HEK293 (cell line): ENCODE results near the gene CHCHD10.

Experiments used
- CTCF ChIA-PET: fragments of 350-600 bp; formaldehyde crosslinking; extraction: SDS; loops from one replicate; lab custom pipeline; 2021; ENCODE audit warnings: antibody characterized with exemption; lab: Yijun Ruan, JAX
- POLR2A ChIA-PET: fragments of 300-600 bp; formaldehyde crosslinking; extraction: SDS; loops from one replicate; lab custom pipeline; 2020; ENCODE audit warnings: antibody characterized with exemption, inconsistent platforms; lab: Yijun Ruan, JAX
- H3K27ac ChIP-seq: fragments of 200-500 bp; sonication (Bioruptor generic); 2 replicates; pipeline ENCODE4 v1.5.1; 2014; ENCODE audit warnings: low read depth, low read length, control low read depth, inconsistent platforms; ENCODE audit errors: extremely low read depth
- H3K36me3 ChIP-seq, 2 experiments: fragments of 200-500 bp in 1 of 2; sonication (Bioruptor generic) in 1 of 2; 1 replicate in 1 of 2; 2 replicates in 1 of 2; pipeline ENCODE4 v1.5.1; 2014 to 2017; ENCODE audit warnings: inconsistent platforms in 2 of 2, low read length in 2 of 2; ENCODE audit not compliant: control insufficient read depth in 2 of 2, insufficient read depth in 1 of 2
- H3K4me1 ChIP-seq: fragments of 200-500 bp; sonication (Bioruptor generic); 2 replicates; pipeline ENCODE4 v1.5.1; 2014; ENCODE audit warnings: mild to moderate bottlenecking, low read length, inconsistent platforms; ENCODE audit not compliant: control insufficient read depth, insufficient read depth
- H3K4me3 ChIP-seq: 2 replicates; pipeline ENCODE4 v1.5.1; 2011; ENCODE audit warnings: low read depth, mild to moderate bottlenecking, control low read depth, low read length, moderate library complexity
- H3K9me3 ChIP-seq: fragments of 200-500 bp; sonication (Bioruptor generic); 2 replicates; pipeline ENCODE4 v1.5.1; 2014; ENCODE audit warnings: low read depth, low read length, inconsistent platforms; ENCODE audit not compliant: control insufficient read depth, insufficient read depth
- FEZF1 ChIP-seq: fragments of 450-650 bp; formaldehyde crosslinking; IDR thresholded peaks from 2 replicates; pipeline ENCODE4 v1.5.1; 2016; ENCODE audit warnings: missing biosample characterization, missing genetic modification characterization
- OSR2 ChIP-seq: fragments of 450-650 bp; formaldehyde crosslinking; IDR thresholded peaks from 2 replicates; pipeline ENCODE4 v1.5.1; 2016; ENCODE audit warnings: missing biosample characterization, missing genetic modification characterization
- ZNF140 ChIP-seq: fragments of 450-650 bp; formaldehyde crosslinking; IDR thresholded peaks from 2 replicates; pipeline ENCODE4 v1.5.1; 2016; ENCODE audit warnings: missing biosample characterization, missing genetic modification characterization
- ZNF16 ChIP-seq: fragments of 450-650 bp; formaldehyde crosslinking; IDR thresholded peaks from 2 replicates; pipeline ENCODE4 v1.5.1; 2016; ENCODE audit warnings: low read depth, missing biosample characterization, missing genetic modification characterization
- ZNF184 ChIP-seq: fragments of 450-650 bp; IDR thresholded peaks from 2 replicates; pipeline ENCODE4 v1.5.1; 2018; ENCODE audit warnings: missing biosample characterization, mild to moderate bottlenecking, missing genetic modification characterization
- ZNF23 ChIP-seq: fragments of 450-650 bp; formaldehyde crosslinking; IDR thresholded peaks from 2 replicates; pipeline ENCODE4 v1.5.1; 2016; ENCODE audit warnings: missing biosample characterization, missing genetic modification characterization, borderline replicate concordance
- ZNF302 ChIP-seq: fragments of 450-650 bp; formaldehyde crosslinking; IDR thresholded peaks from 2 replicates; pipeline ENCODE4 v1.5.1; 2016; ENCODE audit warnings: missing biosample characterization, missing genetic modification characterization, low read depth
- ZNF324 ChIP-seq: fragments of 450-650 bp; formaldehyde crosslinking; IDR thresholded peaks from 2 replicates; pipeline ENCODE4 v1.5.1; 2016; ENCODE audit warnings: missing biosample characterization, missing genetic modification characterization
- ZNF350 ChIP-seq: fragments of 450-650 bp; formaldehyde crosslinking; IDR thresholded peaks from 2 replicates; pipeline ENCODE4 v1.5.0; 2017; ENCODE audit warnings: missing biosample characterization, mild to moderate bottlenecking, missing genetic modification characterization
- ZNF571 ChIP-seq: fragments of 450-650 bp; formaldehyde crosslinking; IDR thresholded peaks from 2 replicates; pipeline ENCODE4 v1.5.0; 2017; ENCODE audit warnings: missing biosample characterization, missing genetic modification characterization
- ZNF623 ChIP-seq: fragments of 450-650 bp; formaldehyde crosslinking; IDR thresholded peaks from 2 replicates; pipeline ENCODE4 v1.5.1; 2016; ENCODE audit warnings: missing biosample characterization, missing genetic modification characterization
- ZNF707 ChIP-seq: fragments of 450-650 bp; formaldehyde crosslinking; IDR thresholded peaks from 2 replicates; pipeline ENCODE4 v1.5.1; 2016; ENCODE audit warnings: missing biosample characterization, missing genetic modification characterization
- ZNF768 ChIP-seq: fragments of 450-650 bp; formaldehyde crosslinking; IDR thresholded peaks from 2 replicates; pipeline ENCODE4 v1.5.1; 2018; ENCODE audit warnings: missing biosample characterization, mild to moderate bottlenecking, missing genetic modification characterization
- TF ChIP-seq, protein P1 (sequence below): fragments of 450-650 bp; formaldehyde crosslinking; IDR thresholded peaks from 2 replicates; pipeline ENCODE4 v1.5.1; 2016; ENCODE audit warnings: missing biosample characterization, missing genetic modification characterization, borderline replicate concordance
- TF ChIP-seq, protein P2 (sequence below): sonication (generic); formaldehyde crosslinking; IDR thresholded peaks from 2 replicates; pipeline ENCODE4 v1.8.1; 2022; ENCODE audit warnings: mild to moderate bottlenecking, moderate library complexity, missing genetic modification reagents
- TF ChIP-seq, protein P3 (sequence below): fragments of 450-650 bp; formaldehyde crosslinking; IDR thresholded peaks from 2 replicates; pipeline ENCODE4 v1.5.1; 2016; ENCODE audit warnings: missing biosample characterization, missing genetic modification characterization
- TF ChIP-seq, protein P4 (sequence below): fragments of 450-650 bp; formaldehyde crosslinking; IDR thresholded peaks from 2 replicates; pipeline ENCODE4 v1.5.1; 2016; ENCODE audit warnings: missing biosample characterization, missing genetic modification characterization
- TF ChIP-seq, protein P5 (sequence below): fragments of 450-650 bp; formaldehyde crosslinking; IDR thresholded peaks from 2 replicates; pipeline ENCODE4 v1.5.1; 2016; ENCODE audit warnings: missing biosample characterization, missing genetic modification characterization, borderline replicate concordance

The CHCHD10 gene

DNA sequence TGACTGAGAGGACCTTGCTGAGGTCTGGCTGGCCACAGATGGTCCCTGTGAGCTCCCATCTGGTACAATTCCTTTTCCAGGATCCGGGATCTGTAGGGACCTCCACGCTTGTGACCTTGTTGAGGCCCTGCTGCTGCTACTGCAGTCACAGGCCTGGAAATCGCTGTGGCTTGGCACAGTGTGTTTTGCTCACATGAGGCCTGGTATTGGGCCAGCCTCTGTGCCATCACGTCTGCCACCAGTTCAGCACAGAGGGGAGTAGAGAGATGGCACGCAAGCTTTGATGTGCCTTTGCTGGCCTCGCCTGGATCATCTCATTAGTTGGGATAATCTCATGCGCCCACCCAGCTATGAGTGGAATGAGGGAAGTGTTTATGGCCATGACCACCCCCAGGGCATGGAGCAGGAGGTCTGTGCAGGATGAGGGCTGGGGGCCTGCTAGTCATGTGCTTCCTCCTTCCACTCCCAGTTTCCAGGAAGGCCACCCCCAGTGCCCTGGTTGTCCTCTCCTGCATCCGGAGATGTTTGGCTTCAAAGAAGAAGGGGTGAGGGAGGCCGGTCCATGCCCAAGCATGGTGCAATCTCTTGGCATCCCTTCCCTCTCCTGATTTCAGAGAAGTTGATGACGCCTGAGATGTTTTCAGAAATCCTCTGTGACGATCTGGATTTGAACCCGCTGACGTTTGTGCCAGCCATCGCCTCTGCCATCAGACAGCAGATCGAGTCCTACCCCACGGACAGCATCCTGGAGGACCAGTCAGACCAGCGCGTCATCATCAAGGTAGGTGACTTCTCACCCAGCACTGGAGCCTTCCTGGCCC lies 48.6 kb upstream of the CHCHD10 start (continued):
- TF ChIP-seq, protein P1, sequence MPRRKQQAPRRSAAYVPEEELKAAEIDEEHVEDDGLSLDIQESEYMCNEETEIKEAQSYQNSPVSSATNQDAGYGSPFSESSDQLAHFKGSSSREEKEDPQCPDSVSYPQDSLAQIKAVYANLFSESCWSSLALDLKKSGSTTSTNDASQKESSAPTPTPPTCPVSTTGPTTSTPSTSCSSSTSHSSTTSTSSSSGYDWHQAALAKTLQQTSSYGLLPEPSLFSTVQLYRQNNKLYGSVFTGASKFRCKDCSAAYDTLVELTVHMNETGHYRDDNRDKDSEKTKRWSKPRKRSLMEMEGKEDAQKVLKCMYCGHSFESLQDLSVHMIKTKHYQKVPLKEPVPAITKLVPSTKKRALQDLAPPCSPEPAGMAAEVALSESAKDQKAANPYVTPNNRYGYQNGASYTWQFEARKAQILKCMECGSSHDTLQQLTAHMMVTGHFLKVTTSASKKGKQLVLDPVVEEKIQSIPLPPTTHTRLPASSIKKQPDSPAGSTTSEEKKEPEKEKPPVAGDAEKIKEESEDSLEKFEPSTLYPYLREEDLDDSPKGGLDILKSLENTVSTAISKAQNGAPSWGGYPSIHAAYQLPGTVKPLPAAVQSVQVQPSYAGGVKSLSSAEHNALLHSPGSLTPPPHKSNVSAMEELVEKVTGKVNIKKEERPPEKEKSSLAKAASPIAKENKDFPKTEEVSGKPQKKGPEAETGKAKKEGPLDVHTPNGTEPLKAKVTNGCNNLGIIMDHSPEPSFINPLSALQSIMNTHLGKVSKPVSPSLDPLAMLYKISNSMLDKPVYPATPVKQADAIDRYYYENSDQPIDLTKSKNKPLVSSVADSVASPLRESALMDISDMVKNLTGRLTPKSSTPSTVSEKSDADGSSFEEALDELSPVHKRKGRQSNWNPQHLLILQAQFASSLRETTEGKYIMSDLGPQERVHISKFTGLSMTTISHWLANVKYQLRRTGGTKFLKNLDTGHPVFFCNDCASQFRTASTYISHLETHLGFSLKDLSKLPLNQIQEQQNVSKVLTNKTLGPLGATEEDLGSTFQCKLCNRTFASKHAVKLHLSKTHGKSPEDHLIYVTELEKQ (tag by site-specific recombination): no peak

DNA sequence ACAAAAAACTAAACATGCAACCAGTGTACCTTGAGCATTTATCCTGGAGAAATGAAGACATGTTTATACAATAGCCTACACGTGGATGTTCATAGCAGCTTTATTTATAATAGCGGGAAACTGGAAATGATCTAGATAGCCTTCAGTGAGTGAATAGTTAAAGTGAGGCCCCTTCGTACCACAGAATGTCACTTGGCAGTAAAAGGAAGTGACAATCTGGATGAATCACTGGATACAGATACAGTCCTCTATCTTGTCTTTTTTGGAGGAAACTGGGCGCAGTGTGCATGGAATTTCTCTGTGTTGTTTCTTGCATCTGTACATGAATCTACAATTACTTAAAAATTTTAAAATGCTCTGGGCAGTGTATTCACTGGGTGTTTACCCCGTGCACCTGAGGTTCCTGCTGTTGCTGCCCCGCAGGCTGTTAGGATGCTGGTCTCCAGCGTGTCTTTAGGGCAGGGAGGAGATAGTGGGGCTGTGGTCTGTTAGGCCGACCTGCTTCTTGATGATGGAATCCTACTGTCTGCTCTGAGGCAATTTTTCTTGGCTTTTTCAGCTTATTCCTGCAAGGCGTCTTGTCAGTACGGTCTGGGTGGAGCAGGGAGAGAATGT lies 47.9 kb upstream of the CHCHD10 start:
- Histone ChIP-seq H3K4me1 (no peaks in the 10 kb centered on the region), H3K4me3 (no peak overlapping the region), H3K9me3 (no peaks in the 10 kb centered on the region), H3K27ac (no peak overlapping the region), H3K36me3 (peaks cover 47 to 82% of the 10 kb centered on the region in 2 experiments)
- TF ChIP-seq OSR2 (no peak), ZNF140 (tag by site-specific recombination) (no peak), ZNF184 (tag by site-specific recombination) (no peak), ZNF23 (no peak), ZNF302 (tag by site-specific recombination) (no peak), ZNF571 (tag by site-specific recombination) (no peak), ZNF623 (tag by site-specific recombination) (no peak), ZNF16 (tag by site-specific recombination) (no peak)
- TF ChIP-seq, protein P2, sequence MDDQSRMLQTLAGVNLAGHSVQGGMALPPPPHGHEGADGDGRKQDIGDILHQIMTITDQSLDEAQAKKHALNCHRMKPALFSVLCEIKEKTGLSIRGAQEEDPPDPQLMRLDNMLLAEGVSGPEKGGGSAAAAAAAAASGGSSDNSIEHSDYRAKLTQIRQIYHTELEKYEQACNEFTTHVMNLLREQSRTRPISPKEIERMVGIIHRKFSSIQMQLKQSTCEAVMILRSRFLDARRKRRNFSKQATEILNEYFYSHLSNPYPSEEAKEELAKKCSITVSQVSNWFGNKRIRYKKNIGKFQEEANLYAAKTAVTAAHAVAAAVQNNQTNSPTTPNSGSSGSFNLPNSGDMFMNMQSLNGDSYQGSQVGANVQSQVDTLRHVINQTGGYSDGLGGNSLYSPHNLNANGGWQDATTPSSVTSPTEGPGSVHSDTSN (CRISPR knock-in tag): no peak
- TF ChIP-seq, protein P3, sequence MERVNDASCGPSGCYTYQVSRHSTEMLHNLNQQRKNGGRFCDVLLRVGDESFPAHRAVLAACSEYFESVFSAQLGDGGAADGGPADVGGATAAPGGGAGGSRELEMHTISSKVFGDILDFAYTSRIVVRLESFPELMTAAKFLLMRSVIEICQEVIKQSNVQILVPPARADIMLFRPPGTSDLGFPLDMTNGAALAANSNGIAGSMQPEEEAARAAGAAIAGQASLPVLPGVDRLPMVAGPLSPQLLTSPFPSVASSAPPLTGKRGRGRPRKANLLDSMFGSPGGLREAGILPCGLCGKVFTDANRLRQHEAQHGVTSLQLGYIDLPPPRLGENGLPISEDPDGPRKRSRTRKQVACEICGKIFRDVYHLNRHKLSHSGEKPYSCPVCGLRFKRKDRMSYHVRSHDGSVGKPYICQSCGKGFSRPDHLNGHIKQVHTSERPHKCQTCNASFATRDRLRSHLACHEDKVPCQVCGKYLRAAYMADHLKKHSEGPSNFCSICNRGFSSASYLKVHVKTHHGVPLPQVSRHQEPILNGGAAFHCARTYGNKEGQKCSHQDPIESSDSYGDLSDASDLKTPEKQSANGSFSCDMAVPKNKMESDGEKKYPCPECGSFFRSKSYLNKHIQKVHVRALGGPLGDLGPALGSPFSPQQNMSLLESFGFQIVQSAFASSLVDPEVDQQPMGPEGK (tag by site-specific recombination): no peak
- TF ChIP-seq, protein P4, sequence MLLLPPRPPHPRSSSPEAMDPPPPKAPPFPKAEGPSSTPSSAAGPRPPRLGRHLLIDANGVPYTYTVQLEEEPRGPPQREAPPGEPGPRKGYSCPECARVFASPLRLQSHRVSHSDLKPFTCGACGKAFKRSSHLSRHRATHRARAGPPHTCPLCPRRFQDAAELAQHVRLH (tag by site-specific recombination): no peak
- CTCF ChIA-PET: interaction anchor here (0.9 kb wide), 1 partner anchor 67 kb away, joined by 3 read pairs; no protein-coding TSS in a partner anchor
- POLR2A ChIA-PET: no interaction called here

DNA sequence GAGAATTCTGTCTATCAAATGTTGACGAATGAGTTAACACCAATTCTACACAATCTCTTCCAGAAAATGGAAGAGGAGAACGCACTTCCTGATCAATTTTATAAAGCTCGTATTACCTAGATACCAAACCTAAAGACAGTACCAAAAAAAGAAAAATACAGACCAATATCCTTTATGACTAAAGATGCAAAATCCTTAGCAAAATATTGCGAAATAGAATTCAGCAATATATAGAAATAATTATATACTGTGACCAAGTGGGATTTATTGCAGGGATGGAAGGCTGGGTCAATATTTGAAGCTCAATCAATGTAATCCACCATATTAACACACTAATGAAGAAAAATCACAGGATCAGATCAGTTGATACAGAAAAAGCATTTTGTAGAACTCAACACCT lies 44.6 kb upstream of the CHCHD10 start:
- CTCF ChIA-PET: interaction anchor here (0.6 to 0.8 kb wide), 3 partner anchors 11 to 243 kb away, joined by 3 to 10 read pairs (median 3); no protein-coding TSS in a partner anchor
- no peak overlapping the region for H3K27ac ChIP-seq
- peaks cover 26 to 55% of the 10 kb centered on the region in 2 experiments for H3K36me3 ChIP-seq
- POLR2A ChIA-PET: interaction anchor here (1.3 kb wide), 1 partner anchor 10 kb away, joined by 3 read pairs; no protein-coding TSS in a partner anchor
- H3K4me3 ChIP-seq: no peak overlapping the region
- no peaks in the 10 kb centered on the region for H3K4me1 ChIP-seq
- H3K9me3 ChIP-seq: no peaks in the 10 kb centered on the region
- TF ChIP-seq, protein P5, sequence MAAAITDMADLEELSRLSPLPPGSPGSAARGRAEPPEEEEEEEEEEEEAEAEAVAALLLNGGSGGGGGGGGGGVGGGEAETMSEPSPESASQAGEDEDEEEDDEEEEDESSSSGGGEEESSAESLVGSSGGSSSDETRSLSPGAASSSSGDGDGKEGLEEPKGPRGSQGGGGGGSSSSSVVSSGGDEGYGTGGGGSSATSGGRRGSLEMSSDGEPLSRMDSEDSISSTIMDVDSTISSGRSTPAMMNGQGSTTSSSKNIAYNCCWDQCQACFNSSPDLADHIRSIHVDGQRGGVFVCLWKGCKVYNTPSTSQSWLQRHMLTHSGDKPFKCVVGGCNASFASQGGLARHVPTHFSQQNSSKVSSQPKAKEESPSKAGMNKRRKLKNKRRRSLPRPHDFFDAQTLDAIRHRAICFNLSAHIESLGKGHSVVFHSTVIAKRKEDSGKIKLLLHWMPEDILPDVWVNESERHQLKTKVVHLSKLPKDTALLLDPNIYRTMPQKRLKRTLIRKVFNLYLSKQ (tag by site-specific recombination): no peak
- TF ChIP-seq, protein P3 (tag by site-specific recombination): no peak
- TF ChIP-seq ZNF707 (tag by site-specific recombination) (no peak), ZNF324 (tag by site-specific recombination) (no peak), OSR2 (no peak), ZNF350 (no peak), ZNF768 (tag by site-specific recombination) (no peak), FEZF1 (tag by site-specific recombination) (no peak)
- TF ChIP-seq, protein P2 (CRISPR knock-in tag): no peak
